ENCODE measurements around the gene GFPT1. TPM values are rescaled to one million over a fixed set of nuclear protein-coding genes. Genes with fewer than 3 reads are reported as not detected.
A peak's percentile ranks its signal among the peaks of the same experiment; 100 is the strongest.

GFPT1 gene
- 10 to 100 TPM; 30.8 to 90.3 (median 65.7) TPM for total RNA-seq
- polyA plus RNA-seq, result 10 to 100 TPM in 1 of 2 donors, 1 to 10 TPM in 1; 5.0 to 14.4 TPM
- long read RNA-seq, donor 1, full-length matches to known transcripts, result 65 of 69 reads
- long read RNA-seq, donor 1, partial matches to known transcripts, result 1 of 69 reads
- long read RNA-seq, donor 1, other reads (novel, unspliced or antisense), result 3 of 69 reads
- long read RNA-seq, donor 2, full-length matches to known transcripts, result 65 of 81 reads
- long read RNA-seq, donor 2, partial matches to known transcripts, result 7 of 81 reads
- long read RNA-seq, donor 2, other reads (novel, unspliced or antisense), result 9 of 81 reads
- long read RNA-seq, donor 3, full-length matches to known transcripts, result 92 of 115 reads
- long read RNA-seq, donor 3, partial matches to known transcripts, result 12 of 115 reads
- long read RNA-seq, donor 3, other reads (novel, unspliced or antisense), result 11 of 115 reads

DNA sequence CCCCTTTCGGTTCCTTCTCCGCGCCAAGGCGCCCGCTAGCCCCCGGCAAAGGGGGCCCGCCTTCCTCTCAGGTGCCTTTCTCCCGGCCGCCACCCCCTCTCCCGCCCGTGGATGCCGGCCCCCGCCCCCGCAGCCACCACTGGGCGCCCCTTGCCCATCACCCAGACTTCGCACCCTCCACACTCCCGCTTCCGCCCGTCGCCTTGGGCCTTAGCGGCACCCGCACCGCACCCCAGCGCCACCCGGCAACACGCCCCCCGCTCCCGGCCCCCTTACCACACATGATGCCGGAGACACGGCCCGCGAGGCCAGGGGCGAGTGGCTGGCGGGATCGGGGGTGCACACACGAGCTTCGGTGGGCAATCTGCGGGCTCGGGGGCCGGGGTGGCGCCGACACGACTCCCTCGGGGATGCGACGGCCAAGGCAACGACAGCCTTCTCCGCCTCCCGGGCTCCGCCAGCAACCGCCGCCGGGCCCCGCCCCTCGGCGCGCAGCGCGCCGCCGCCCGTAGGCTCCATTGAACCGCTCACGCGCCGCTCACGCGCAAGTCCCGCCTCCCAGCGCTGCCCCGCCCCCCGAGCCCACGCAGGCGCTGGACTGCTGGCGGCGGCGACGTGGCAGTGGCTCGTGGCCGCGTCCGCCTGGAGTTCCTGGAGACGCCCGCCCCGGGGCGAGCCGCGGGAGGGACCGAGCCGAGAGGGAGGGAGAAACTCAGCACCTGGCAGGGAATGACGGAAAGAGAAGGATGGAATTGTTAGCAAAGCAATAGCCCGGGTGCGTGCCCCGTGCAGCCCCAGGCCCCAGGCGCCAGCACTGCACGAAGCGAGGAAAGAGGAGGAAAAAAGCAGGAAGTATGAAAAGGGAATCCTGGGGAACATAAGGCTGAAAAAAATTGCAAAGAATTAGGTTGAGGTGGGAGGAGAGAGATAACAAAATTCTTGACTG lies at the start of gene GFPT1:
Gene GFPT1 (minus strand): TSS at position 439 of the 946 bp plus-strand sequence. CDS start 156 bp downstream, at position 283.
- peak; percentile 93 to 97 for DNase-seq
- Histone ChIP-seq H3K27me3 (no peaks in the 10 kb centered on the region), H3K9me3 (no peaks in the 10 kb centered on the region), H3K4me1 (peaks cover 0 to 62% (median 31%) of the 10 kb centered on the region in 9 donors), H3K27ac (peak within 1 kb of the TSS; percentile 54 to 92 (median 86)), H3K36me3 (no peaks in the 10 kb centered on the region), H3K4me3 (peak within 1 kb of the TSS; percentile 84 to 96 (median 88))
- peak; percentile 98 to 99 (median 99) for ATAC-seq
- intact Hi-C loops (cut with DNase I), result loop anchor here in 2 of 10 donors (5.0 to 10.0 kb wide), 2 partner anchors 50 to 328 kb away; partner anchors contain the start of gene NFU1 (in 2 of the 2)
- 0 to 1% methylated on average over 93 to 97 of the region's 97 CpGs for WGBS, 2 donors
- TF ChIP-seq, protein P1, sequence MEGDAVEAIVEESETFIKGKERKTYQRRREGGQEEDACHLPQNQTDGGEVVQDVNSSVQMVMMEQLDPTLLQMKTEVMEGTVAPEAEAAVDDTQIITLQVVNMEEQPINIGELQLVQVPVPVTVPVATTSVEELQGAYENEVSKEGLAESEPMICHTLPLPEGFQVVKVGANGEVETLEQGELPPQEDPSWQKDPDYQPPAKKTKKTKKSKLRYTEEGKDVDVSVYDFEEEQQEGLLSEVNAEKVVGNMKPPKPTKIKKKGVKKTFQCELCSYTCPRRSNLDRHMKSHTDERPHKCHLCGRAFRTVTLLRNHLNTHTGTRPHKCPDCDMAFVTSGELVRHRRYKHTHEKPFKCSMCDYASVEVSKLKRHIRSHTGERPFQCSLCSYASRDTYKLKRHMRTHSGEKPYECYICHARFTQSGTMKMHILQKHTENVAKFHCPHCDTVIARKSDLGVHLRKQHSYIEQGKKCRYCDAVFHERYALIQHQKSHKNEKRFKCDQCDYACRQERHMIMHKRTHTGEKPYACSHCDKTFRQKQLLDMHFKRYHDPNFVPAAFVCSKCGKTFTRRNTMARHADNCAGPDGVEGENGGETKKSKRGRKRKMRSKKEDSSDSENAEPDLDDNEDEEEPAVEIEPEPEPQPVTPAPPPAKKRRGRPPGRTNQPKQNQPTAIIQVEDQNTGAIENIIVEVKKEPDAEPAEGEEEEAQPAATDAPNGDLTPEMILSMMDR (IDR thresholded peaks at IDR 0.05), result peak in 2 of 9 donors; percentile 1 to 9

DNA sequence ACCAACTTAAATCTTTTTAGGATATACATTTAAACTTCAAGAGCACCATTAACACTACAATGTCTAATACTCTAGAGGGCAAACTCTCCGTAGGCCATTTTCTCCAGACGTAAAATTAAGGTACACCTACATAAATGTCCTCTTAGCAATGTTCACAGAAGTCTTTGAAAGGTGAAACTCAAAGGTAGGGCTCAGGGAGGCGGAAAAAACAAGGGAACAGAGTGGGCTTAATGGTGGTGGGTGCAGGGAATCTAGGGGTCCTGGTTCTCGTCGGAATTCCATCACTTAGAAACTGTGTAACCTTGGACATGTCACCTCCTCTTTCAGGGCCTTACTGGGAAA lies 49.5 kb upstream of the GFPT1 start:
- H3K4me1 ChIP-seq, result peaks cover 0 to 40% (median 25%) of the 10 kb centered on the region in 9 donors
- no peaks in the 10 kb centered on the region for H3K9me3 ChIP-seq
- H3K4me3 ChIP-seq, result peak overlapping the region; percentile 69 to 95 (median 88)
- H3K36me3 ChIP-seq, result peaks cover 0 to 6% (median 3%) of the 10 kb centered on the region in 9 donors
- TF ChIP-seq, protein P1 (IDR thresholded peaks at IDR 0.05), result no peak
- intact Hi-C loops (cut with DNase I), result loop anchor here in 2 of 10 donors (5.0 kb wide), 1 partner anchor 49 kb away; the partner anchor contains the start of gene GFPT1 (in 2 of the 2)
- 5 to 6% methylated on average over 5 of the region's 5 CpGs for WGBS, 2 donors
- ATAC-seq, result peak in 1 of 8 donors; percentile 10
- no peaks in the 10 kb centered on the region for H3K27me3 ChIP-seq
- peak overlapping the region; percentile 92 to 98 (median 95) for H3K27ac ChIP-seq
- no peak for DNase-seq

DNA sequence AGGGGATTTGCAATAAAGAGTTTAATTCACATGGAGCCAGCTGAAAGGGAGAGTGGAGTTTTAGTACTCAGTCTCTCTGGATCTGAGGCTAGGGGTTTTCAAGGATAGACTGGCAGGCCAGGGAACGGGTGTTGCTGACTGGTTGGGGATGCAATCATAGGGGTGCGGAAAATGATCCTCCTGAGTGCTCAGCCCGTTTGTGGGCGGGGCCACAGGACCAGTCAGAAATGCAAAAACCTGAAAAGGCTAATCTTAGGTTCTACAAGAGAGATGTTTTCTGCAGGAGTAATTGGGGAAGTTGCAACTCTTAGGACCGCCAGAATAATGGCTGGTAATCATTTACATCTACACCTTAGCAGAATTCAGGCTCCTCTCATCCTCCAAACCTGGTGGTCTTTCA lies 47.7 kb upstream of the GFPT1 start:
- H3K9me3 ChIP-seq, result no peaks in the 10 kb centered on the region
- 82 to 86% methylated on average over 5 of the region's 5 CpGs for WGBS, 2 donors
- intact Hi-C loops (cut with DNase I), result loop anchor here in 2 of 10 donors (5.0 kb wide), 1 partner anchor 47 kb away; the partner anchor contains the start of gene GFPT1 (in 2 of the 2)
- no peak for ATAC-seq
- H3K27ac ChIP-seq, result no peak overlapping the region
- no peak for DNase-seq
- peaks cover 0 to 24% (median 10%) of the 10 kb centered on the region in 9 donors for H3K36me3 ChIP-seq
- H3K27me3 ChIP-seq, result no peaks in the 10 kb centered on the region
- H3K4me3 ChIP-seq, result no peak overlapping the region
- H3K4me1 ChIP-seq, result peaks cover 0 to 40% (median 25%) of the 10 kb centered on the region in 9 donors
- TF ChIP-seq, protein P1 (IDR thresholded peaks at IDR 0.05), result no peak

Data from heart right ventricle (tissue), 16 donors.